H1 (cell line): ENCODE data around the gene MCM9.

Experiments used
- EP300 ChIP-seq, 2 experiments: IDR thresholded peaks; 1 replicate in 1 of 2; 2 replicates in 1 of 2; pipeline ENCODE4 v1.6.1; 2011 to 2012; ENCODE audit warnings: low read depth in 2 of 2, low read length in 2 of 2, mild to moderate bottlenecking in 2 of 2, borderline replicate concordance in 1 of 2, inconsistent platforms in 1 of 2, moderate library complexity in 1 of 2
- POLR2A ChIP-seq, 2 experiments: IDR thresholded peaks; 1 replicate in 1 of 2; 2 replicates in 1 of 2; pipeline ENCODE4 v1.6.1; 2011; ENCODE audit warnings: low read depth in 2 of 2, low read length in 2 of 2, mild to moderate bottlenecking in 2 of 2; ENCODE audit errors: control extremely low read depth in 1 of 2

DNA sequence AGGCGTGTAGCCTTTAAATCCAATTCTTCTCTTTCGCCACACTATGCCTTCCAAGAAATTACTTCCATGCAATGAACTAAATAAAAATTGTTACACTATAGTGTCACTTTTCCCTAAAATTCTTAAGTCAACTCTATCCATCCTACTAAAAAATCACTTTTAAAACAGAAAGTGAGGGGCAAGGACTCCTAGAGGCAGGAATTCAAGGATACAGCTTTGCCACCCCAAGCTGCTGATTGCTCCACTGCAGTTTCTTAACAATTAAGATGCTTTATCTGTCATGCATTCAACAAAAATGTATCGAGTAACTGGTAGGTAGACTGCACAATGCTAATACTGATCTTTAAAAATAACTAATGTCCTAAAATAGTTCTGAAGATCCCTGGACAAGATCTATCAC, 4.3 kb downstream of the MCM9 start:
- TF ChIP-seq EP300 (IDR thresholded peaks at IDR 0.05; ENCODE audit: borderline replicate concordance in 1 of 2, low read depth in 2 of 2, low read length in 2 of 2) (no peak), POLR2A (IDR thresholded peaks at IDR 0.05; ENCODE audit: control extremely low read depth in 1 of 2, low read depth in 2 of 2, low read length in 2 of 2) (no peak)
